Parathyroid adenoma (tissue), 2 donors: ENCODE measurements around the gene CORIN.
A peak's percentile ranks its signal among the peaks of the same experiment; 100 is the strongest.

Source experiments
- H2AFZ ChIP-seq: fragments of 300-600 bp; sonication (generic); one replicate; pipeline ENCODE4 v1.7.0; 2017; ENCODE audit warnings: antibody characterized with exemption, mild to moderate bottlenecking
- H3K27ac ChIP-seq: fragments of 300-600 bp; sonication (generic); one replicate; pipeline ENCODE4 v1.7.0; 2017
- H3K27me3 ChIP-seq: fragments of 300-600 bp; sonication (generic); one replicate; pipeline ENCODE4 v1.7.0; 2017; ENCODE audit warnings: low read length; ENCODE audit not compliant: control insufficient read depth, insufficient read depth
- H3K36me3 ChIP-seq: fragments of 300-600 bp; sonication (generic); one replicate; pipeline ENCODE4 v1.7.0; 2017; ENCODE audit warnings: low read length; ENCODE audit not compliant: control insufficient read depth, insufficient read depth
- H3K4me1 ChIP-seq: fragments of 300-600 bp; sonication (generic); one replicate; pipeline ENCODE4 v1.7.0; 2017; ENCODE audit warnings: control low read depth
- H3K4me2 ChIP-seq: fragments of 300-600 bp; sonication (generic); one replicate; pipeline ENCODE4 v1.7.0; 2017; ENCODE audit warnings: low read length
- H3K4me3 ChIP-seq: fragments of 300-600 bp; sonication (generic); one replicate; pipeline ENCODE4 v1.7.0; 2017; ENCODE audit warnings: low read depth, low read length
- H3K79me2 ChIP-seq: fragments of 300-600 bp; sonication (generic); one replicate; pipeline ENCODE4 v1.7.0; 2017; ENCODE audit warnings: control low read depth
- H3K9ac ChIP-seq: fragments of 300-600 bp; sonication (generic); one replicate; pipeline ENCODE4 v1.7.0; 2017; ENCODE audit warnings: mild to moderate bottlenecking
- H3K9me3 ChIP-seq: fragments of 300-600 bp; sonication (generic); one replicate; pipeline ENCODE4 v1.7.0; 2017; ENCODE audit warnings: low read length; ENCODE audit not compliant: control insufficient read depth
- CTCF ChIP-seq: fragments of 300-600 bp; sonication (generic); IDR thresholded peaks from one replicate; pipeline ENCODE4 v1.7.0; 2017; ENCODE audit warnings: antibody characterized with exemption, mild to moderate bottlenecking
- donor health status: primary hyperparathyroidism.

The CORIN gene

GRCh38 chr4:47848041-47848440 lies 10.2 kb upstream of the CORIN start:
- TF ChIP-seq CTCF, result no peak

GRCh38 chr4:47842985-47843384 lies 5.1 kb upstream of the CORIN start:
- Histone ChIP-seq H3K27me3 (no peaks in the 10 kb centered on the region), H3K36me3 (no peaks in the 10 kb centered on the region), H2AFZ (no peak overlapping the region), H3K27ac (no peak overlapping the region), H3K79me2 (no peaks in the 10 kb centered on the region), H3K9me3 (no peaks in the 10 kb centered on the region), H3K4me2 (no peak overlapping the region), H3K9ac (no peak overlapping the region), H3K4me3 (no peak overlapping the region), H3K4me1 (no peaks in the 10 kb centered on the region)
- no peak for TF ChIP-seq CTCF

More at GRCh38 chr4:47848041-47848440, 10.2 kb upstream of the CORIN start:
- Histone ChIP-seq H3K9ac (no peak overlapping the region), H3K27me3 (no peaks in the 10 kb centered on the region), H3K4me2 (no peak overlapping the region), H2AFZ (no peak overlapping the region), H3K4me3 (no peak overlapping the region), H3K4me1 (no peaks in the 10 kb centered on the region), H3K36me3 (no peaks in the 10 kb centered on the region), H3K9me3 (no peaks in the 10 kb centered on the region), H3K79me2 (no peaks in the 10 kb centered on the region), H3K27ac (no peak overlapping the region)

GRCh38 chr4:47840291-47840690 lies 2.4 kb upstream of the CORIN start:
- H3K27ac ChIP-seq, result no peak overlapping the region
- no peak overlapping the region for H3K4me3 ChIP-seq
- H3K36me3 ChIP-seq, result no peaks in the 10 kb centered on the region
- no peak overlapping the region for H3K9ac ChIP-seq
- no peak for TF ChIP-seq CTCF
- H3K9me3 ChIP-seq, result no peaks in the 10 kb centered on the region
- no peak overlapping the region for H2AFZ ChIP-seq
- no peaks in the 10 kb centered on the region for H3K4me1 ChIP-seq
- no peak overlapping the region for H3K4me2 ChIP-seq
- H3K79me2 ChIP-seq, result no peaks in the 10 kb centered on the region
- H3K27me3 ChIP-seq, result no peaks in the 10 kb centered on the region

GRCh38 chr4:47839259-47839658 lies 1.4 kb upstream of the CORIN start:
- no peaks in the 10 kb centered on the region for H3K36me3 ChIP-seq
- TF ChIP-seq CTCF, result no peak

GRCh38 chr4:47838445-47838844 lies 578 bp upstream of the CORIN start:
- H3K9ac ChIP-seq, result no peak overlapping the region
- peak overlapping the region; percentile 54 for H3K4me3 ChIP-seq
- no peaks in the 10 kb centered on the region for H3K79me2 ChIP-seq
- H3K4me2 ChIP-seq, result no peak overlapping the region
- no peaks in the 10 kb centered on the region for H3K9me3 ChIP-seq
- no peaks in the 10 kb centered on the region for H3K4me1 ChIP-seq
- no peaks in the 10 kb centered on the region for H3K36me3 ChIP-seq
- TF ChIP-seq CTCF, result no peak
- H3K27ac ChIP-seq, result no peak overlapping the region
- no peaks in the 10 kb centered on the region for H3K27me3 ChIP-seq
- H2AFZ ChIP-seq, result no peak overlapping the region

More at GRCh38 chr4:47839259-47839658, 1.4 kb upstream of the CORIN start:
- Histone ChIP-seq H3K79me2 (no peaks in the 10 kb centered on the region), H3K4me3 (no peak overlapping the region), H3K9me3 (no peaks in the 10 kb centered on the region), H3K4me2 (no peak overlapping the region), H2AFZ (no peak overlapping the region), H3K9ac (no peak overlapping the region), H3K27ac (no peak overlapping the region), H3K27me3 (no peaks in the 10 kb centered on the region), H3K4me1 (no peaks in the 10 kb centered on the region)
